ENCODE measurements around the gene GNB1L.

The GNB1L gene

GRCh38 chr22:19743081-19743480, 111.6 kb downstream of the GNB1L start:
- Mint-ChIP-seq H3K27ac (no peak overlapping the region), H3K27me3 (peaks cover 23% of the 10 kb centered on the region), H3K4me3 (no peak overlapping the region), H3K4me1 (no peaks in the 10 kb centered on the region), H3K36me3 (no peaks in the 10 kb centered on the region), H3K9me3 (no peaks in the 10 kb centered on the region)
- ATAC-seq: no peak

- no peak for ATAC-seq
- no peak overlapping the region for H3K4me3 Mint-ChIP-seq
- no peak overlapping the region for H3K27ac Mint-ChIP-seq
Measured at GRCh38 chr22:19742160-19743066, 112.3 kb downstream of the GNB1L start.

GRCh38 chr22:19741053-19741452, 113.6 kb downstream of the GNB1L start:
- Mint-ChIP-seq H3K9me3 (no peaks in the 10 kb centered on the region), H3K27me3 (peaks cover 16% of the 10 kb centered on the region), H3K27ac (no peak overlapping the region), H3K36me3 (no peaks in the 10 kb centered on the region), H3K4me3 (no peak overlapping the region), H3K4me1 (no peaks in the 10 kb centered on the region)
- ATAC-seq: no peak

More at GRCh38 chr22:19742160-19743066, 112.3 kb downstream of the GNB1L start:
- Mint-ChIP-seq H3K4me1 (no peaks in the 10 kb centered on the region), H3K9me3 (no peaks in the 10 kb centered on the region), H3K27me3 (peaks cover 23% of the 10 kb centered on the region), H3K36me3 (no peaks in the 10 kb centered on the region)

- H3K36me3 Mint-ChIP-seq: no peaks in the 10 kb centered on the region
- no peaks in the 10 kb centered on the region for H3K9me3 Mint-ChIP-seq
- no peak overlapping the region for H3K4me3 Mint-ChIP-seq
- no peak for ATAC-seq
- H3K27ac Mint-ChIP-seq: no peak overlapping the region
- no peaks in the 10 kb centered on the region for H3K4me1 Mint-ChIP-seq
- peaks cover 13% of the 10 kb centered on the region for H3K27me3 Mint-ChIP-seq
Measured at GRCh38 chr22:19740586-19740985, 114.1 kb downstream of the GNB1L start.

- no peak overlapping the region for H3K4me3 Mint-ChIP-seq
- H3K9me3 Mint-ChIP-seq: no peaks in the 10 kb centered on the region
- H3K27me3 Mint-ChIP-seq: peaks cover 17% of the 10 kb centered on the region
- no peak overlapping the region for H3K27ac Mint-ChIP-seq
- H3K4me1 Mint-ChIP-seq: no peaks in the 10 kb centered on the region
- no peak for ATAC-seq
- H3K36me3 Mint-ChIP-seq: no peaks in the 10 kb centered on the region
Measured at GRCh38 chr22:19739911-19740449, 114.7 kb downstream of the GNB1L start.

GRCh38 chr22:19739448-19739895, 115.2 kb downstream of the GNB1L start:
- no peaks in the 10 kb centered on the region for H3K4me1 Mint-ChIP-seq
- peaks cover 20% of the 10 kb centered on the region for H3K27me3 Mint-ChIP-seq
- H3K4me3 Mint-ChIP-seq: no peak overlapping the region
- no peak for ATAC-seq
- H3K36me3 Mint-ChIP-seq: no peaks in the 10 kb centered on the region
- H3K27ac Mint-ChIP-seq: no peak overlapping the region
- H3K9me3 Mint-ChIP-seq: no peaks in the 10 kb centered on the region

- H3K27me3 Mint-ChIP-seq: peaks cover 24% of the 10 kb centered on the region
- no peaks in the 10 kb centered on the region for H3K9me3 Mint-ChIP-seq
- no peak for ATAC-seq
- H3K4me3 Mint-ChIP-seq: no peak overlapping the region
- H3K27ac Mint-ChIP-seq: no peak overlapping the region
- H3K4me1 Mint-ChIP-seq: no peaks in the 10 kb centered on the region
- H3K36me3 Mint-ChIP-seq: no peaks in the 10 kb centered on the region
Measured at GRCh38 chr22:19738664-19739447, 115.8 kb downstream of the GNB1L start.

GRCh38 chr22:19737846-19738663, 116.6 kb downstream of the GNB1L start:
- Mint-ChIP-seq H3K27ac (no peak overlapping the region), H3K27me3 (peaks cover 32% of the 10 kb centered on the region), H3K4me1 (no peaks in the 10 kb centered on the region), H3K9me3 (no peaks in the 10 kb centered on the region), H3K36me3 (no peaks in the 10 kb centered on the region), H3K4me3 (no peak overlapping the region)
- no peak for ATAC-seq

- Mint-ChIP-seq H3K4me3 (no peak overlapping the region), H3K27ac (no peak overlapping the region), H3K9me3 (no peaks in the 10 kb centered on the region), H3K4me1 (peaks cover 1% of the 10 kb centered on the region), H3K27me3 (peaks cover 48% of the 10 kb centered on the region), H3K36me3 (no peaks in the 10 kb centered on the region)
- ATAC-seq: no peak
Measured at GRCh38 chr22:19735665-19736510, 118.8 kb downstream of the GNB1L start.

- peaks cover 57% of the 10 kb centered on the region for H3K27me3 Mint-ChIP-seq
- H3K9me3 Mint-ChIP-seq: no peaks in the 10 kb centered on the region
- H3K27ac Mint-ChIP-seq: no peak overlapping the region
- H3K36me3 Mint-ChIP-seq: no peaks in the 10 kb centered on the region
- H3K4me3 Mint-ChIP-seq: no peak overlapping the region
- H3K4me1 Mint-ChIP-seq: peaks cover 7% of the 10 kb centered on the region
- no peak for ATAC-seq
Measured at GRCh38 chr22:19734837-19735382, 119.8 kb downstream of the GNB1L start.

- Mint-ChIP-seq H3K9me3 (no peaks in the 10 kb centered on the region), H3K4me1 (peaks cover 7% of the 10 kb centered on the region), H3K27me3 (peaks cover 65% of the 10 kb centered on the region), H3K36me3 (no peaks in the 10 kb centered on the region), H3K4me3 (no peak overlapping the region), H3K27ac (no peak overlapping the region)
- ATAC-seq: no peak
Measured at GRCh38 chr22:19734163-19734562, 120.5 kb downstream of the GNB1L start.

- Mint-ChIP-seq H3K27ac (no peak overlapping the region), H3K27me3 (peaks cover 69% of the 10 kb centered on the region), H3K9me3 (no peaks in the 10 kb centered on the region), H3K4me3 (no peak overlapping the region), H3K36me3 (no peaks in the 10 kb centered on the region), H3K4me1 (peaks cover 7% of the 10 kb centered on the region)
- no peak for ATAC-seq
Measured at GRCh38 chr22:19733755-19734154, 120.9 kb downstream of the GNB1L start.

Data from stimulated activated memory B cell treated with anti-CD40 and anti-IgM and Interleukin-4, amounts not matched to agents 10 μg/mL and 1 μg/mL and 100 μg/mL, for 72 hours (primary cell).